ENCODE measurements around the gene KLHL1.

The KLHL1 gene

DNA sequence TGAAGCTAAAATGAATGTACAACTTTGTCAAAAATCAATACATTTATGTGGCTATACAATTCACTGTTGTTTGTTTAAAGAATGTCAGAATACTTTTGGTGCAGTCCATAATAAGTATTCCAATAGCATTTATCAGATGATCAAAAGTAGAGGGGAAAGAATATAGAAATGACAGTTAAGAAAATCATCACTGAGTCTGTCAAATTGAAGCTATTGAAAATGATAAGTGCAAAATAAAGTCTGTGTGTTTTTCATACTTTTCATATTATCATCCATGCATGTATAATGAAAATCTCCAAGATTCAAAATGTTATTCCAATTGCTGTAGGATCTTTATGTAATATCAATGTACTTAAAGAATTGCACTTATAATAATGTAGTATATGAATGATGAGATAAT lies 93.9 kb downstream of the KLHL1 start:
- no peak for DNase-seq

- no peak for DNase-seq
Observed at GRCh38 chr13:69999875-70000274, 108.4 kb downstream of the KLHL1 start.

DNA sequence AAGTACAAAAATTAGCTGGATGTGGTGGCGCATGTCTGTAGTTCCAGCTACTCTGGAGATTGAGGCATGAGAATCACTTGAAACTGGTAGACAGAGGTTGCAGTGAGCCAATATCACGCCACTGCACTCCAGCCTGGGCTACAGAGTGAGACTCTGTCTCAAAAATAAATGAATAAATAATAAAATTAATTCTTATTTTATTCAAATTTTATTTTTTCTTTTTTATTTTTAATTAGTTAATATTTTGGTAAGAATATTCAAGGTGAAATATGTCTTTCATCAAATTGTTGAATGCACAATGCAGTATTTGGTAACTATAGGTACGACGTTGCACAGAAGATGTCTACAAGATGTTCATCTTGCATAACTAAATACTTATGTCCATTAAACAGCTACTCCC lies 111.2 kb downstream of the KLHL1 start:
- DNase-seq: no peak

DNA sequence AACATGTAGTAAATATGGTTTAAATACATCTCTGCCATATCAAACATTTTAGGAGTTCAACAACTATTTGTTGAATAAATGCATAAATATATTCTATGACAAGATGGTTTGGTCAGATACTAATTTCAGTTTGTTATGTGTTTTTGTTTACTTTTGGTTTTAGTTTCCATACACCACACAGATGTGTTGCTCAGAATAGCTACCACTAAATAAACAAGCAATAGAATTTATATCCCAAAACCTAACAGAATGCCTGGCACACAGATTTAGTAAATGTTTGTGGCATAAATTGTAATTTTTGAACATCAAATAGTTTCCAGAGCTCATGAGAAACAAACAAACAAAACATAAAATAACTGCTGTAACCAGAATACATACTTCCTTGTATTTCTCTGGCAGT lies 127.5 kb downstream of the KLHL1 start:
- DNase-seq: no peak

DNA sequence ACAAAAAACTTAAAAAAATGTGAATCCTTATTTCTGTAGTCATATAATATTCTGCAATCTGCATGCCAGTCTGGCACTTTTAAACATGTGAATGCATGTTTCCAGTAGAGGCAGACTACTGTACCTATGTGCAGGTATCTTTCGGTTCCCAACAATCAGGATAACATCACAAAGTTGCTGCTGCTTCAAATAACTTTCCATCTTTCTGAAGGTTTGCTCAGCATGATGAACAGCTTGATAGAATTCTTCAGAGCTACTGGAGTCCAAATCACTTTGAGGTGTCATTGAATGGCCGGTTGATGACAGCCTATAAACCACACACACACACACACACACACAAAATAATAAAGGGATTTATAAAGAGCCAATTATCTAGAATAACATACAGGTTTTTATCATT lies 132.8 kb downstream of the KLHL1 start:
- no peak for DNase-seq

- no peak for DNase-seq
Observed at GRCh38 chr13:69970520-69970919, 137.7 kb downstream of the KLHL1 start.

- DNase-seq: no peak
Observed at GRCh38 chr13:69959046-69959445, 149.2 kb downstream of the KLHL1 start.

GRCh38 chr13:69956839-69957238 lies 151.4 kb downstream of the KLHL1 start:
- no peak for DNase-seq

DNA sequence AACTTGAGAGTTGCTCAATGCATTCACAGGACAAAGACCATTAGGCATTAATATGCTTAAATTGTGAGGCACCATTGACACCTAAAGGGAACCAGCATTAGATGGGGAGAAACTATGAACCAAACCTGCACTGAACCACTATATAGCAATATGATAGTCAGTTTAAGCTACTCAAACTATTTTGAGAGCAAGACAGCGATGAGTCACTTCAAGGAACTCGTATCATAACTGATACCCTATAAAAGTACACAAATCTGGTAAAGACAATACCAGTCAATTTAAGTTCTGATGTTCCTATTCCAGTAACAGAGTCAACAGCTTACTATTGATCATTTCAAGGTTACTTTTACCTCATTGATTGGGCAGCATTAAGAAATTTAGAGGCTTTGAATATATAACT lies 151.9 kb downstream of the KLHL1 start:
- no peak for DNase-seq

GRCh38 chr13:69955271-69955670 lies 153.0 kb downstream of the KLHL1 start:
- DNase-seq: no peak

GRCh38 chr13:69951412-69951811 lies 156.8 kb downstream of the KLHL1 start:
- DNase-seq: no peak

- DNase-seq: no peak
Observed at GRCh38 chr13:69950160-69950559, 158.1 kb downstream of the KLHL1 start.

GRCh38 chr13:69948016-69948415 lies 160.2 kb downstream of the KLHL1 start:
- DNase-seq: no peak

- no peak for DNase-seq
Observed at GRCh38 chr13:69947582-69947981, 160.7 kb downstream of the KLHL1 start.

DNA sequence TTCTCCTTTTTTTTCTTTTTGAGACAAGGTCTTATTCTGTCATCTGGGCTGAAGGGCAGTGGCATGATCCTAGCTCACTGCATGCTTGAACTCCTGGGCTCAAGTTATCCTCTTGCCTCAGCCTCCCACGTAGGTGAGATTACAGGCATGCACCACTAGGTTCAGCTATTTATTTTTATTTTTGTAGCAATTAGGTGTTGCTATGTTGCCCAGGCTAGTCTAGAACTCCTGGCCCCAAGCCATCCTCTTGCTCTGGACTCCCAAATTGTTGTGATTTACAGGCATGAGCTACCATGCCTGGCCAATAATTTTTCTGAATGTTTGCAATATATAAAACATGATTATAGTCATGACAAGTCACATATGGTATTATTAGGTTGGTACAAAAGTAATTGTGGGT lies 161.7 kb downstream of the KLHL1 start:
- no peak for DNase-seq

GRCh38 chr13:69935043-69935442 lies 173.2 kb downstream of the KLHL1 start:
- DNase-seq: no peak

DNA sequence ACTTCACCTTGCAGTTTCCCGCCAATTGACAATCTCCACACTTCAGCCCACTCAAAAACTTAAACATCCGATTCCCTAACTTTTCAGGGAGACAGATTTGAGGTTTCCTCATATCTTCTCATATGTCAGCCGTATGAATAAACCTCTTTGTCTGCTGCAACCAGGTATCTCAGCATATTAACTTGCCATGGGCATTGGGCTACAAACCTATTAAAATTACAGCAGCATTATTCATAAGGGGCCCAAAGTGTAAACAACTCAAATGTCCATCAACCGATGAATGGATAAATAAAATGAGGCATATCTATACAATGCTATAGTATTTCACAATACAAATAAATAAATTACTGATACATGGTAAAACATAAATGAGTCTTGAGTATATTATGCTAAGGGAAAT lies 180.0 kb downstream of the KLHL1 start:
- no peak for DNase-seq

- no peak for DNase-seq
Observed at GRCh38 chr13:69921156-69921555, 187.1 kb downstream of the KLHL1 start.

GRCh38 chr13:69912630-69913029 lies 195.6 kb downstream of the KLHL1 start:
- DNase-seq: no peak

DNA sequence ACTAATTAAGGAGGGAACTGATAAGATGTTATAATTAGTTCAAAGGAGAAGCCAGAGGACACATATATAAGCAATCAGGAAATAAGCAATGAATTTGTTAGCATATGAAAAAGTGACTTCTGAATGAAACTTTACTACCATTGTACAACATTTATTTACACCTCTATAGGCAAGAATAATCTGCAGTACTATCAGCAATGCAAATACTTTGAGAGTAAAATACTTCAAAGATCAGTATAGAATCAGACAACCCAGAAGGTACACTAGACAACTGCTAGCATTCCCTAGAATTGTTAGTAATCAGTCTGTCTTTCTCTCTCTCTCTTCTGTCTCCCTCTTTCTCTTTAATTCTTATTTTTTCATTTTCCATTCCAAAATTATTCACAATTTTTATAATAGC lies 197.5 kb downstream of the KLHL1 start:
- no peak for DNase-seq

DNA sequence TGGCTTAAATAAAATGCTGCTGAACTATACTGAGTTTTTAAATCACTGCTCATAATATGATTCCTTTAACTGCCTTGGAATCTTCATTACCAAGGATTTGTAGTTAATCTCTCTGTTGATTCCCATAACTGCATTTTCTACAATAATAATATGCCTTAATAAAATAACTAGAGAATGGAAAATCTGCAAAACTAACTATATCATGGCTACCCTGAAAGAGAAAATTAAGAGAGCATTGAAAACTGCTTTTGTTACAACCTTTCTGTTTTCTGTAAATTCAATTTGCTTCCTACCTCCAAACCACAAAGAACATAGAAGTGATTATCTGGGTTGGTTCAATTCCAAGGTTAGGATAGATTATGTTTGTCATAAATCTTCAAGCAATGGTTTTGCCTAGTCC lies 203.5 kb downstream of the KLHL1 start:
- DNase-seq: no peak

GRCh38 chr13:69903081-69903480 lies 205.2 kb downstream of the KLHL1 start:
- no peak for DNase-seq

- DNase-seq: no peak
Observed at GRCh38 chr13:69882451-69882850, 225.8 kb downstream of the KLHL1 start.

DNA sequence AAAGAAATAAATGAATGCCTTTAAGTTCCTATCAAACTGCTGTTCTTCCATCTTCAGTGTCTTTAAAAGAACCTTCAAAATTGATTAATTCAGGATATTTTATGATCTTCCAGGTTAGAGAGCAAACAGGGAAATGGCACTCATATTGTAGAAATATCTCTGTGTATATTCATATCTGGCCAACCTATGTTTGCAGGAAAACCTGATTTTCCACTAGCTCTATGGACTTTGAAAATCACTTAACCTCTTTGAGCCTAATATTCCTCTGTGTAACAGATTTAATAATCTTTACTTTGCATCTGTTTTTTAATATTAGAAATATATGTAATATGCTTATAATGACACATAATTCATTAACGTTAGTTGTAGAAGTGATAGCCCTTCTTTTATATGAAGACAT lies 228.3 kb downstream of the KLHL1 start:
- DNase-seq: no peak

- DNase-seq: no peak
Observed at GRCh38 chr13:69872321-69873047, 235.8 kb downstream of the KLHL1 start.

GRCh38 chr13:69866555-69866954 lies 241.7 kb downstream of the KLHL1 start:
- no peak for DNase-seq
